ENCODE data around the gene CD33. TPM values are rescaled to one million over a fixed set of nuclear protein-coding genes. Genes with fewer than 3 reads are reported as not detected.
"Not testable (repeated sequence)": the region's sequence is repeated elsewhere in the genome, so short reads cannot be mapped to it uniquely, and the experiment has no call there.

CD33 gene
- under 1 TPM; 0.24 to 0.62 TPM for total RNA-seq

GRCh38 chr19:51224898-51225393 lies at the start of gene CD33:
CD33 (plus strand) TSS chr19:51225080; CDS start chr19:51225119, 39 bp downstream.
- not testable (repeated sequence) for H3K9me3 Mint-ChIP-seq, H3K27ac Mint-ChIP-seq, H3K4me1 Mint-ChIP-seq, DNase-seq, H3K36me3 Mint-ChIP-seq
- Mint-ChIP-seq H3K4me3 (peak within 1 kb of the TSS; percentile 48), H3K27me3 (peaks cover 64% of the 10 kb centered on the region)

DNA sequence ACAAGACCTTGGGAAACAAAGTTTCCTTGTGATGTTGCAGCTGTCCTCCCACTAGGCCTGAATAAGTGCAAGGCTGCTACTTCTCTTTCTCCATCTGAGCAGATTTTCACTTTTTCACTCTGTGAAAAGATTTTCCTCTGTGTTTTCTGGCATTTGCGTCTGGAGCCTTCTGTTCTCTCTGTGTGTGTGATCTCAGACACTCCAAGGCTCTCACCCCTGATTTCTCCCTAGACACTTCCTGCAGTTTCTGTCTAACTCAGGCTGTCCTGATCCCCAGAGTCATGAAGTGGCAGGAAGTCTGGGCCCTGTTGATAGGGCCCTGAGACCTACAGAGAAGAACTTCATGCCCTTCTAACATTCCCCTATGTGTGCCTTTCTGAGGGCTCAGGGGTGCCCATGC lies 45.6 kb upstream of the CD33 start:
- DNase-seq: no peak
- Mint-ChIP-seq H3K36me3 (no peaks in the 10 kb centered on the region), H3K27me3 (peaks cover 11% of the 10 kb centered on the region), H3K4me1 (peaks cover 2% of the 10 kb centered on the region), H3K9me3 (no peaks in the 10 kb centered on the region), H3K27ac (no peak overlapping the region), H3K4me3 (no peak overlapping the region)

GRCh38 chr19:51181377-51181912 lies 43.4 kb upstream of the CD33 start:
- no peak overlapping the region for H3K4me3 Mint-ChIP-seq
- no peak overlapping the region for H3K27ac Mint-ChIP-seq
- H3K27me3 Mint-ChIP-seq: peaks cover 22% of the 10 kb centered on the region
- peaks cover 2% of the 10 kb centered on the region for H3K4me1 Mint-ChIP-seq
- DNase-seq: no peak
- no peaks in the 10 kb centered on the region for H3K9me3 Mint-ChIP-seq
- no peaks in the 10 kb centered on the region for H3K36me3 Mint-ChIP-seq

DNA sequence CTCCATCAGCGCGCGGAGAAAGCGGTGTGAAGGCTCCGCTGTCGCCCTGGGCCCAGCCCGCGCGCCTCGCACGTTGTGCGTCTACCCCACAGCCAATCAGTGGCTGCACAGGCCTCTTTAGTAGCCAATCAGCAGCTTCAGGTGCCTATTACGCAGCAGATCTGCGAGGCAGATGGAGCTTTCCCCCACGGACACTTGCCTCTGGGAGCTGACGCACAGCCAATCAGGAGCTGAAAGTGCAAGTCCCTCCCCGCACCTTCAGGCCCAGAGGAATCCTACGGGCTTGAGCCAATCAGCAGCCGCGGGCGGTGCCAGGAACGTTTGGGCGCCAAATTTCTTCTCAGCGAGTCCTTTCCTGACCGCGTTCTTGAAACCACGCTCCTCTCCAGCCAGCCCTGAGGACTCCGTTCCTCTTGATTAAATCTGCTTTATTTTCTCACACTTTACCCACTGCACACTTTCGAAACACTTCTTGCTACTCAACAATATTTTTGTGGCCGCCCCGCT lies 42.9 kb upstream of the CD33 start:
- H3K4me1 Mint-ChIP-seq: peaks cover 2% of the 10 kb centered on the region
- H3K4me3 Mint-ChIP-seq: no peak overlapping the region
- H3K27ac Mint-ChIP-seq: no peak overlapping the region
- DNase-seq: no peak
- H3K9me3 Mint-ChIP-seq: no peaks in the 10 kb centered on the region
- peaks cover 22% of the 10 kb centered on the region for H3K27me3 Mint-ChIP-seq
- H3K36me3 Mint-ChIP-seq: no peaks in the 10 kb centered on the region

- H3K9me3 Mint-ChIP-seq: no peaks in the 10 kb centered on the region
- H3K4me3 Mint-ChIP-seq: no peak overlapping the region
- peaks cover 22% of the 10 kb centered on the region for H3K27me3 Mint-ChIP-seq
- peaks cover 2% of the 10 kb centered on the region for H3K4me1 Mint-ChIP-seq
- H3K36me3 Mint-ChIP-seq: no peaks in the 10 kb centered on the region
- no peak overlapping the region for H3K27ac Mint-ChIP-seq
- no peak for DNase-seq
These were observed 41.3 kb upstream of the CD33 start for GRCh38 chr19:51183629-51184028.

GRCh38 chr19:51185069-51185867 lies 39.6 kb upstream of the CD33 start:
- peaks cover 22% of the 10 kb centered on the region for H3K27me3 Mint-ChIP-seq
- DNase-seq: no peak
- H3K36me3 Mint-ChIP-seq: no peaks in the 10 kb centered on the region
- no peaks in the 10 kb centered on the region for H3K9me3 Mint-ChIP-seq
- no peak overlapping the region for H3K4me3 Mint-ChIP-seq
- no peak overlapping the region for H3K27ac Mint-ChIP-seq
- H3K4me1 Mint-ChIP-seq: peaks cover 2% of the 10 kb centered on the region

- no peak overlapping the region for H3K27ac Mint-ChIP-seq
- no peak for DNase-seq
- no peak overlapping the region for H3K4me3 Mint-ChIP-seq
- peaks cover 22% of the 10 kb centered on the region for H3K27me3 Mint-ChIP-seq
- no peaks in the 10 kb centered on the region for H3K36me3 Mint-ChIP-seq
- H3K4me1 Mint-ChIP-seq: peaks cover 2% of the 10 kb centered on the region
- no peaks in the 10 kb centered on the region for H3K9me3 Mint-ChIP-seq
These were observed 39.0 kb upstream of the CD33 start for GRCh38 chr19:51185868-51186215.

DNA sequence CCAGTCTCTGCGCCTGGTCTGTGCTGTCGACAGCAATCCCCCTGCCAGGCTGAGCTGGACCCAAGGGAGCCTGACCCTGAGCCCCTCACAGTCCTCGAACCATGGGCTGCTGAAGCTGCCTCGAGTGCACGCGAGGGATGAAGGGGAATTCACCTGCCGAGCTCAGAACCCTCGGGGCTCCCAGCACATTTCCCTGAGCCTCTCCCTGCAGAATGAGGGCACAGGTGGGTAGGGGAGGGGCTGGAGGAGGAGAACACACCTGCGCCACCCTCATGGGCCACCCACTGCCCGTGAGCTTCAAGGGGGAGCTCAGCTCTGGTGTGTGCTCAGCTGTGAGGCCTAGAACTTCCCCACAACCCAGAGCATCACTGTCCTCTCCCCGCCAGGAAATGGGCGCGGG lies 38.6 kb upstream of the CD33 start:
- Mint-ChIP-seq H3K27me3 (peaks cover 22% of the 10 kb centered on the region), H3K36me3 (no peaks in the 10 kb centered on the region), H3K9me3 (no peaks in the 10 kb centered on the region)

GRCh38 chr19:51187395-51188226 lies 37.3 kb upstream of the CD33 start:
- DNase-seq: no peak
- no peaks in the 10 kb centered on the region for H3K4me1 Mint-ChIP-seq
- no peaks in the 10 kb centered on the region for H3K9me3 Mint-ChIP-seq
- H3K27me3 Mint-ChIP-seq: peaks cover 22% of the 10 kb centered on the region
- H3K27ac Mint-ChIP-seq: no peak overlapping the region
- H3K4me3 Mint-ChIP-seq: no peak overlapping the region
- H3K36me3 Mint-ChIP-seq: no peaks in the 10 kb centered on the region

More for the DNA sequence above, 38.6 kb upstream of the CD33 start:
- DNase-seq: no peak
- H3K27ac Mint-ChIP-seq: no peak overlapping the region
- no peak overlapping the region for H3K4me3 Mint-ChIP-seq
- H3K4me1 Mint-ChIP-seq: peaks cover 2% of the 10 kb centered on the region

DNA sequence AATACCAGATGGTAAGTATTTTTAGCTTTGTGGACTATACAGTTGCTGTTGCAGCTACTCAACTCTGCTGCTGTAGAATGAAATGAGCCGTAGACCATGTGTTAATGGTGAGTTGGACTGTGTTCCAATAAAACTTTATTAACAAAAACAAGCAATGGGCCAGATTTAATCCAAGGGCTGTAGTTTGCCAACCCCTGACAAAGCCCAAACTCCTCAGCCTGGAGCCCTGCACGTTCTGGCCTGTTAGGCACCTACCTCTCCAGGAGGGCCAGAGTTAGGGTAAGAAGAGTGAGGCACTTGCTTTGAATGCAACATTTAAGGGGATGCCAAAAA lies 36.7 kb upstream of the CD33 start:
- H3K4me3 Mint-ChIP-seq: no peak overlapping the region
- DNase-seq: no peak
- no peak overlapping the region for H3K27ac Mint-ChIP-seq
- no peaks in the 10 kb centered on the region for H3K9me3 Mint-ChIP-seq
- H3K4me1 Mint-ChIP-seq: no peaks in the 10 kb centered on the region
- H3K27me3 Mint-ChIP-seq: peaks cover 21% of the 10 kb centered on the region
- no peaks in the 10 kb centered on the region for H3K36me3 Mint-ChIP-seq

- no peaks in the 10 kb centered on the region for H3K36me3 Mint-ChIP-seq
- peaks cover 4% of the 10 kb centered on the region for H3K27me3 Mint-ChIP-seq
- no peaks in the 10 kb centered on the region for H3K9me3 Mint-ChIP-seq
- H3K4me1 Mint-ChIP-seq: peaks cover 4% of the 10 kb centered on the region
- no peak overlapping the region for H3K27ac Mint-ChIP-seq
- no peak overlapping the region for H3K4me3 Mint-ChIP-seq
- no peak for DNase-seq
These were observed 32.2 kb upstream of the CD33 start for GRCh38 chr19:51192689-51193088.

DNA sequence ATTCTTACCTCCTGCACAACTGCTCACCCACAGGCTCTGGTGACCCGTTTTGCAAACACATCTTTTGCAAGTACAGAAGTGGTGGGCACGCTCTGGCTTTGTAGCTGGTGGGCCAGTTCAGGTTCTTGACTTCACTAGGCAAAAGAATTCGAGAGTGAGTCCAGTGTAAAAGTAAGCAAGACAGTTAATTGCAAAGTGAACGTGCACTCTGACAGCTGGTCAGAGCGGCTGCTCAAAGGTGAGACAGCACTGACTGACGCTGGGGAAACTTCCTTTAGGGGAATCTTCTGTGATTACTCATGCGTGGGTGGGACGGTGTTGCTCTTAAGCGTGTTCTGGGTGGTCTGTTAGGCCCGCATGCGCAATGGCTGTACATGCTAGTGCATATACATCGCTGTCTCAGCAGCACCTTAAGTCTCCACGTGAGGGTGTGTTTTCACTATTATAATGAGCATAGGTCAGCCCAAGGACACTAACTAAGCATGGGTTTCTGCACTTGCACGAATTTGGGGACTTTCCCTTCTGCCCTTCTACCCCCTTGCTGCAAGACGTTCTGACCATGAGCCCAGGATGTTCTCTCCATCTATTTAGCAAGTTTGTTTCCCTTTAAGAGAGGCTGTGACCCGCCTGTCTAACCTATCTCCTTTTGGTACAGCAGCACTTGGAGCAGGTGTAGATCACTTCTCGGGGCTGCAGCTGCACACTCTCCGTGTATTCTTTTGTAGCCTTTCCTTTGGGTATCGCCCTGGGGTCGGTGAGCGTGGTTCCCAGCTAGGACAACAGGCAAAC lies 30.2 kb upstream of the CD33 start:
- no peak for DNase-seq
- Mint-ChIP-seq H3K4me1 (peaks cover 4% of the 10 kb centered on the region), H3K27me3 (peaks cover 4% of the 10 kb centered on the region), H3K27ac (no peak overlapping the region), H3K4me3 (no peak overlapping the region), H3K36me3 (no peaks in the 10 kb centered on the region), H3K9me3 (no peaks in the 10 kb centered on the region)

- Mint-ChIP-seq H3K4me3 (no peak overlapping the region), H3K36me3 (no peaks in the 10 kb centered on the region), H3K4me1 (peaks cover 4% of the 10 kb centered on the region), H3K27ac (no peak overlapping the region), H3K27me3 (peaks cover 7% of the 10 kb centered on the region), H3K9me3 (no peaks in the 10 kb centered on the region)
- DNase-seq: no peak
These were observed 29.6 kb upstream of the CD33 start for GRCh38 chr19:51195316-51195586.

DNA sequence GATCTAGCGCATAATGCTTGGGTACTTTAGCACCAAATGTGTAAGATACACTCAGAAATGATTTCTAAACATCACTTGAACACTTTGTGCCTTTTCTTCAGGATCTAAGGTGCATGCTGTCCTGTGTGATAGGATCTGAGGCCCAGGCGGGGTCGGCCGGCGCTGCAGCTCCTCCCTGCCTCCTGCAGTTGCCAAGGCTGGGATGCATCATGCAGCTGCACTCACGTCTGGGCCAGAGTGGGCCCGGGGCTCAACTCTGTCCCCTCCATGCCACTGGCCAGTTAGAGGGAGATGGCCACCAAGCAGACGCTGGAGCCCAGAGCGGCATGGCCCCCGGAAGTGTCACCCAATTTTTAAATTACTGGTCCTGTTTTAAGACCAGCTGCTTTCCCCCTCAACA lies 29.3 kb upstream of the CD33 start:
- no peak for DNase-seq
- Mint-ChIP-seq H3K4me3 (no peak overlapping the region), H3K27me3 (peaks cover 11% of the 10 kb centered on the region), H3K36me3 (no peaks in the 10 kb centered on the region), H3K27ac (no peak overlapping the region), H3K9me3 (no peaks in the 10 kb centered on the region), H3K4me1 (peaks cover 4% of the 10 kb centered on the region)

DNA sequence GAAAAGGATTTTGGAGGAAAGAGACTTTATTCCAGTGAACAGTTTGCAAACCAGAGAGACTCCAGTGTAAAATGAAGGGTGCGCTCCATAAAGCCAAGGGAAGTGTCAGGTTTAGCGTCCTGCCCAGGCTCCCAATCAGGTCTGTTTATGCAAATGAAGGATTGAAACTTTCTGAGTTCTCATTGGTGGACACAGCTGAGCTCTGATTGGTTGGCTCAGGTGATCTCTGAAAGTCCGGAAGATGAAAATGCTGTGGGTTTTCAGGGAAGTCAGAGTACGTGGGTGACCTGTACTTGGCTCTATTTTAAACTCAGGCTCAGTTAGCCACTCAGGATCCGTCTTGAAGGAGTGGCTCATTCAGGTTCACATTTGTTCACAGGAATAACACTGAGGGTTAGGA lies 28.7 kb upstream of the CD33 start:
- no peaks in the 10 kb centered on the region for H3K9me3 Mint-ChIP-seq
- H3K4me3 Mint-ChIP-seq: no peak overlapping the region
- H3K4me1 Mint-ChIP-seq: peaks cover 4% of the 10 kb centered on the region
- DNase-seq: no peak
- H3K27ac Mint-ChIP-seq: no peak overlapping the region
- peaks cover 17% of the 10 kb centered on the region for H3K27me3 Mint-ChIP-seq
- no peaks in the 10 kb centered on the region for H3K36me3 Mint-ChIP-seq
